Tongue (tissue), 2 donors: ENCODE results near the gene ATP6V1A. TPM values are rescaled to one million over a fixed set of nuclear protein-coding genes. Genes with fewer than 3 reads are reported as not detected.
A peak's percentile ranks its signal among the peaks of the same experiment; 100 is the strongest.

Experiments used
- DNase-seq: peaks from one replicate; pipeline ENCODE4 v3.0.0-alpha.2; 2015
- total RNA-seq: library from RNA; depleted of rRNA; stranded (reverse); fragments of >200 nt; gene quantifications from one replicate; pipeline ENCODE4 v1.2.3, GENCODE V29; 2014

Gene ATP6V1A
- total RNA-seq, 1 donor from 2014 or later, result 43.7 TPM

- DNase-seq, result peak; percentile 42
Observed at GRCh38 chr3:113747283-113748046, 630 bp downstream of the ATP6V1A start.

- DNase-seq, result no peak
Observed at GRCh38 chr3:113751141-113751540, 4.3 kb downstream of the ATP6V1A start.

GRCh38 chr3:113753376-113753985 lies 6.6 kb downstream of the ATP6V1A start:
- no peak for DNase-seq

GRCh38 chr3:113754494-113755159 lies 7.8 kb downstream of the ATP6V1A start:
- no peak for DNase-seq

GRCh38 chr3:113758389-113759024 lies 11.7 kb downstream of the ATP6V1A start:
- no peak for DNase-seq

- no peak for DNase-seq
Observed at GRCh38 chr3:113764698-113765097, 17.9 kb downstream of the ATP6V1A start.

GRCh38 chr3:113769551-113769950 lies 22.7 kb downstream of the ATP6V1A start:
- DNase-seq, result no peak

GRCh38 chr3:113771993-113772392 lies 25.2 kb downstream of the ATP6V1A start:
- DNase-seq, result no peak

- no peak for DNase-seq
Observed at GRCh38 chr3:113773381-113773780, 26.5 kb downstream of the ATP6V1A start.

- DNase-seq, result no peak
Observed at GRCh38 chr3:113775516-113775915, 28.7 kb downstream of the ATP6V1A start.

GRCh38 chr3:113776564-113776963 lies 29.7 kb downstream of the ATP6V1A start:
- DNase-seq, result no peak

- peak; percentile 2 for DNase-seq
Observed at GRCh38 chr3:113783463-113783862, 36.6 kb downstream of the ATP6V1A start.

- no peak for DNase-seq
Observed at GRCh38 chr3:113783980-113784379, 37.1 kb downstream of the ATP6V1A start.

GRCh38 chr3:113791381-113791780 lies 44.5 kb downstream of the ATP6V1A start:
- no peak for DNase-seq

GRCh38 chr3:113794526-113794925 lies 47.7 kb downstream of the ATP6V1A start:
- no peak for DNase-seq

- no peak for DNase-seq
Observed at GRCh38 chr3:113795693-113796092, 48.9 kb downstream of the ATP6V1A start.

GRCh38 chr3:113802795-113803455 lies 56.1 kb downstream of the ATP6V1A start:
- DNase-seq, result no peak

GRCh38 chr3:113804661-113805060 lies 57.8 kb downstream of the ATP6V1A start:
- no peak for DNase-seq

GRCh38 chr3:113805249-113805648 lies 58.4 kb downstream of the ATP6V1A start:
- DNase-seq, result no peak

GRCh38 chr3:113812854-113813253 lies 66.0 kb downstream of the ATP6V1A start:
- no peak for DNase-seq

- no peak for DNase-seq
Observed at GRCh38 chr3:113819866-113820265, 73.0 kb downstream of the ATP6V1A start.

GRCh38 chr3:113825090-113825489 lies 78.3 kb downstream of the ATP6V1A start:
- DNase-seq, result no peak
